ENCODE measurements around the gene EYS.

Gene EYS

DNA sequence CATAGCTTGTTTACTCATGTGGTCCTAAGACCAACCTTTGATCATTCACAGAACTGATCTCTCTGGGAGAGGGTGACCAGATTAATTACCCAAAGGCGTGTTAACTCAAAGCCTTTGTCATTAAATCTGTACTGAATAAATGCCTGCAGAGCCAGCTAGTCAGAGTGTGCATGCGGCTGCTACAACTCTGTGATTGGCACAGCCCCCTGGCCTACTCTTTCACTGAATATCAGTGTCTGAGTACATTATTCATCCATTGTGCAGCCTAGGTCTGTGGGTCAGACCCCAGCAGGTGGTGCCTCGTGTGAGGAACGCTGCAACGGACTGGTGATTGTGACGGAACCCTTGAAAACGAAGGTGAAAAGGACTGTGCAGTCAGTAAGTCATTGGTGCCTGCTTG is 1407.8 kb downstream of the EYS start:
- TF ChIP-seq GATA2 (IDR thresholded peaks at IDR 0.05; ENCODE audit: low read depth, low read length) (no peak), GATA3 (IDR thresholded peaks at IDR 0.05; ENCODE audit: low read depth, low read length) (no peak)

DNA sequence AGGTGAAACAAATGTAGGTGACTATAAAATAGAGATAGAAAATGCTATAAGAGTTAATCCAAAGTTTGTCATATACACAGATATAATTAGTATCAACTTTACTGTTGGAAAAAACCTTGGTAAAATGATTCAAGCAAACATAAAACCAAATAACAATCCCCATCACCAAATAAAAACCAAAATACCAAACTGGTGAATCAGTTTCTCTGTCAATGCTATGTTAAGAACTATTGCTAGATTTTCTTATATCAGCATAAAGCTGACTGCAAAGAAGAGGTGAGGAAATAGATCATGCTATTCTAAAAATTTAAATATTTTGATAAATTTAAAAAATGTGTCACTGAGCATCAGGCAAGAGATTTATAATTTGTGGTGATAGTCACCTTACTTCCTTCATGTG is 1413.0 kb downstream of the EYS start:
- TF ChIP-seq GATA3 (IDR thresholded peaks at IDR 0.05; ENCODE audit: low read depth, low read length) (no peak), GATA2 (IDR thresholded peaks at IDR 0.05; ENCODE audit: low read depth, low read length) (no peak)

DNA sequence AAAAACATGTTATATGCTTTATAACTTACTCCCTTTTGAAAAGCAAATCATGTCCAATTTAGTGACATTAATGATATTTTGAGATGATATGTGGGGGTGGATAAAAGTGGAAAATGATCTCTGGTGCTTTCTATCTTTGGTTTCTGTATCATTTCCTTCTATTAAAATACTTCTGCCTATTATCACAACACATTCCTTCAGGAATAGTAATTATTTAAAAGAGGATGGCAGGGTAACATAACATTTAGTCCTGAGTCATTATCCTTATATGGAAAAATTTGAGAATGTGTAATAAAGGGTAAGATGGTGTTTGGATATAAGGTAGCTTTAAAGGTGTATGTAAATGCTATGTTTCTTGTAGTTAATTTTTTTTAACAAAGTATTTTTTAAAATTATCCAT is 1413.7 kb downstream of the EYS start:
- TF ChIP-seq GATA2 (IDR thresholded peaks at IDR 0.05; ENCODE audit: low read depth, low read length) (no peak), GATA3 (IDR thresholded peaks at IDR 0.05; ENCODE audit: low read depth, low read length) (no peak)

DNA sequence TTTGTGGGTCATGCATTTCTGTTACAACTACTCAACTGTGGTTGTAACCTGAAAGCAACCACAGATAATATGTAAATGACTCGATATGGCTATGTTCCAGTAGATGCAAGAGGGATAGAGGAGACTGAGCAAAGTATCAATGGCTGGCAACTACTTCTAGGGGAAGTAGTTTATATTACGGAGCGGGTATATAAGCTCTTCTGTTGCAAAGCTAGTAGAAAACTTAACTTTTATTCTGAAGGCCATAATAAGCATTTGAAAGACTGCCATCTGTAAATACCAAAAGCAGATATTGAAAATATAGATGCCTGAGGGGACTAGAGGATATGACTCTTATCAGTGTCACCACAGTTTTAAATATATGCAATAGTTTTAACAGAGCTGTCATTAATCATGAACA is 1416.2 kb downstream of the EYS start:
- TF ChIP-seq GATA3 (IDR thresholded peaks at IDR 0.05; ENCODE audit: low read depth, low read length) (no peak), GATA2 (IDR thresholded peaks at IDR 0.05; ENCODE audit: low read depth, low read length) (no peak)

DNA sequence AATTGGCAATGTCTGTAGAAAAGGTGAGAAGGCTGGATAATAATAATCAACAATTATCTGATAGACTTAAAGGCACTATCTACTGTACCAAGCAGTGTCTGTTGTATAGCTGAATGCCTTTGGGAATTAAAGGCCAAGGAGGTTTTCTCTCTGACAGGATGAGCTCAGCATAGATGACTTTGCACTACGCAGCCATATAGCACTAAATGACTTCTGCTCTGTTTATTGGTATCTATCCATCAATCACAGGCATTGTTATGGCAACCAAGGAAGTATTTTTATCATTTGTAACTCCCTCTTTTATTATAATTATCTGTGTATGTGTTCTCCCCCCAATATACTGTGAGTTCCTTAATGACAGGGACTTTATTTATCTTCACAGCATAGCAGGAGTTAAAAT is 1417.1 kb downstream of the EYS start:
- TF ChIP-seq GATA2 (IDR thresholded peaks at IDR 0.05; ENCODE audit: low read depth, low read length) (no peak), GATA3 (IDR thresholded peaks at IDR 0.05; ENCODE audit: low read depth, low read length) (no peak)

DNA sequence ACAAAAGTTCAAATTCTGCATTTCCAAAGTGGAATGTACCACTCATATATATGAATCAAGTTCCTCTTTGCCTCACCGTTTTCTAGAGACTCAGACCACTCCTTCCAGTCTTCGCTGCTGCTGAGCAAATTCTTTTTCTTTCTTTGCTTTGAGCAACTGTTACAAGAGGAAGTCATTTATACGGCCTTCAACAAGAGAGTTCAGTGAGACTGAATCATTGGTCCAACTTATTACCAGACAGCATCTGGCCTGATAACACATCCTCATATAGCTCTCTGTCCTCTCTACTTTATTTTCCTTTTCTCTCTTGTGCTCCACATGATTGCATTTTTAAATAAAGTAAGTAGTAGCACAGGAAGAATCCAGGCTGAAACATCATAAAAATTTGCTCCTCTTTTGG is 1418.7 kb downstream of the EYS start:
- no peak for TF ChIP-seq GATA3 (IDR thresholded peaks at IDR 0.05; ENCODE audit: low read depth, low read length)

DNA sequence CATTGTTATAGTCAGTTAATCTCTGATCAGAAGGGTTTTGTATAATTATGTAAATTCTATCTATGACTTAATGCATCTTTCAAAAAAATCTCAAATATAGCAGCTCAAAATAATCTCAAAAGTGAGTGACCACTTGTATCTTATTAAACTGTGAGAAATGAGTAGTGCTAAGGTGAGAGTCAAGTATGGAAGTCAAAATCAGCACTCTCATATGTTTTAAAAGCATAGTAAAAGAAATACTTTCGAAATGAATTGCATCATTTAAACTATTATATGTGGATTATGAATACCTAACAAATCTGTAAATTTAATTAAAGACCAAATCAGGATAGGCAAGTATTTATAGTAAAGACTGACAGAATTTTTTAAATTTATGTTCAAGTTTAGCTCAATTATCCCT is 1425.9 kb downstream of the EYS start:
- TF ChIP-seq GATA3 (IDR thresholded peaks at IDR 0.05; ENCODE audit: low read depth, low read length) (no peak), GATA2 (IDR thresholded peaks at IDR 0.05; ENCODE audit: low read depth, low read length) (no peak)

DNA sequence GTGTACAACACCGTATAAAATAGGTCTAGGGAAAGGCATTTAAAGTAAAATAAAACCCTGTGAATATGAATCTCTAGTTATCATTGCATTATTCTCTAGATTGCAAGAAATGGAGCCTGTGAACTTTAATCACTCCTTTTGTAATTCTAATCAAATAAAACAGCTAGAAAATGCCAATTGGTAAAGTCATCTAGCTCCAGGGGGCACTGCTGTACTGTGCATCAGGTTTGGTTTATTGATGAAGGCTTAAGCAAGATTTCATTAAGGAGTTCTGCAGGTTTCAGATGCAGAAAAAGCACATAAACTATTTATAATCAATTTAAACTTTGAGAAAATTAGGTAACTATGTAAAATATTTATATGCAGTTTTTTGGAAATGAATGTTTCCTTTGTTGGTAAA is 1426.5 kb downstream of the EYS start:
- TF ChIP-seq GATA2 (IDR thresholded peaks at IDR 0.05; ENCODE audit: low read depth, low read length) (no peak), GATA3 (IDR thresholded peaks at IDR 0.05; ENCODE audit: low read depth, low read length) (no peak)

DNA sequence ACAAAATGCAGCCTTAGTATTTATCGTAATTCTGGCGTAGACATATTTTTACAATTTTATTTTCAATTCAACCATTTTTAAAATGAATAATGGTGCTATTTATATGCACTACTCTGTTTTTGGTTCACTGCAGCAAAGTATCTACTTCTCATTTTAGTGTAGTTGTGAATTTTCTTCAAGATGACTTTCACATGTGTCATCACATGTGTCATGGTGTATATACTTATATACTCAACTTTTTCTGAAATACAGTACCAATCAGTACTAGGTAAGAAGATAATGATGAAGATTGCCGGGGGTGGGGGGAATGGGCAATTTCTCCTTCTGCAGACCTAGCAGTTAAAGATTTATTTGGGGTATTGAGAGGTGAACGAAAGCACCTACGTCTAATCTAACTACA is 1436.9 kb downstream of the EYS start:
- TF ChIP-seq GATA3 (IDR thresholded peaks at IDR 0.05; ENCODE audit: low read depth, low read length): no peak
- no peak for TF ChIP-seq GATA2 (IDR thresholded peaks at IDR 0.05; ENCODE audit: low read depth, low read length)

DNA sequence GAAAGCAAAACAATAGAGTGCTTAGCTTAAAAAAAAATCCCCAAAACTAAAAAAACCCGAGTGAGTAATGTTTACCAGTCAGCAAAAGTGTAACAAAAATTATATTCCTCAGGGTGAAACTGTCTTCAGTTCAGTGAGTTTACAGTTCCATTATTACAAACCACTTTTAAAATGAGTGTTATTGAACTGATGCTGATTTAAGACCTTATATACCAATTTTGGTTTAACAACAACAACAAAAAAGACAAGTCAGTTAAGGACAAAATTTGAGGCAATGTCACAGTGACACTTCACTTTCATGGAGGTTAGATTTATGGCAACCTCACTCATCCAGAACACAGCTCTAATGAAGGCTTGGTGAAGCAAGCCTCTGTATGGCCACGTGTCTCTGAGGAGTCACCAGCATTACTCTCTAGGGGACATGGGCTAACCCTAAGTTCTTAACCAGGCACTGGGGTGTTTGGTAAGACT is 1440.6 kb downstream of the EYS start:
- TF ChIP-seq GATA3 (IDR thresholded peaks at IDR 0.05; ENCODE audit: low read depth, low read length): no peak
- TF ChIP-seq GATA2 (IDR thresholded peaks at IDR 0.05; ENCODE audit: low read depth, low read length): no peak

DNA sequence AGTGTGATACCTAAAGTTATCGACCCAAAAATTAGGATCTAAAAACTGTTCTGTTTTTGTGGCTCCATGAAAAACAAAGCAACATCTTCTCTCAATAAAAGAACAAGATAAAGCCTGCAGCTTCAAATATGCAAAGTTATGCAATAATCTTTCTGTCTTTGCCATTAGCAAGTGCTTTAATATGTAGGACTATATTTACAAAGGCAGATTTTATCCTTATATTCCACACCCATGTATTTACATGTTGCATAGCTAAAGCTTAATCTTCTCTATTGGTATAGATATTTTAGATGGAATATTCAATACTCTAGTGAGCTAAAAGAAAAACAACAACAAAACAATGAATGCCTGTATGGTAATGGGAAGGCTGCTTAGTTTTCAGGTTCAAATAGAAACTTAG is 1443.2 kb downstream of the EYS start:
- TF ChIP-seq GATA3 (IDR thresholded peaks at IDR 0.05; ENCODE audit: low read depth, low read length) (no peak), GATA2 (IDR thresholded peaks at IDR 0.05; ENCODE audit: low read depth, low read length) (no peak)

DNA sequence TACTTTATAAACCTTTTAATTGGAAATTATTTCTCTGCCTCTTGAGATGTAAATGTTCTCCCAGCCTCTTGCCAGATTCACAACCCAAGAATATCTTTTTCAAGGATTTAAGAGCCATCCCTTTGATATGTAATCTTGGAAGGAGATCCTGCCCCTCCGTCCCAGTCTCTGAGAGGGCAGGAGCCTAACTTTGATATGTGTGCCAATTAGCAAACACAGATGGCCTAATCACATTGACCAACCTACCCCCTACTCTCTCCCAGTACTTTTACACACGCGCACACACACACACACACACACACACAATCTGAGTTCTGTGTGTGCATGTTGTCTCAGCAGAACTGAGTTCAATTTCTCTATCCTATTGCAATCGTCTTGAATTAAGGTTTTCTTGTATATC is 1447.7 kb downstream of the EYS start:
- TF ChIP-seq GATA2 (IDR thresholded peaks at IDR 0.05; ENCODE audit: low read depth, low read length) (no peak), GATA3 (IDR thresholded peaks at IDR 0.05; ENCODE audit: low read depth, low read length) (no peak)

DNA sequence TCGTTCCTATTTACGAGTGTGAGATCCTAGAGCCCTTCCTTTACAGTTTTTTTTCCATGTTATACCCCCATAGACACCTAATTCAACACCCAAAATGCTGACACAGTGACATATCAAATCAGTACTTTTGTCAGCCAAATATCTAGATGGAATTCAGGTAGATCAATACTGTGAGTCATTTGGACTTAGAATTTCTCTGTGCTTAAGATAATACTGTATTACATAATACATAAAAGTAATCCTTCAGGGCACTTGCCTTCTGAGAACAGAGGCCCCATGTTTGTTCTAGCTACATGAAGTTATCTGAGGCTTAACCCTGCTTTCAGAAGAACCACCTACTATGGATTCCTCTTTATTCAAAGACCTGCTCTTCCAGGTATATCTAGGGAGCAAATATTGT is 1448.3 kb downstream of the EYS start:
- no peak for TF ChIP-seq GATA3 (IDR thresholded peaks at IDR 0.05; ENCODE audit: low read depth, low read length)
- TF ChIP-seq GATA2 (IDR thresholded peaks at IDR 0.05; ENCODE audit: low read depth, low read length): no peak

DNA sequence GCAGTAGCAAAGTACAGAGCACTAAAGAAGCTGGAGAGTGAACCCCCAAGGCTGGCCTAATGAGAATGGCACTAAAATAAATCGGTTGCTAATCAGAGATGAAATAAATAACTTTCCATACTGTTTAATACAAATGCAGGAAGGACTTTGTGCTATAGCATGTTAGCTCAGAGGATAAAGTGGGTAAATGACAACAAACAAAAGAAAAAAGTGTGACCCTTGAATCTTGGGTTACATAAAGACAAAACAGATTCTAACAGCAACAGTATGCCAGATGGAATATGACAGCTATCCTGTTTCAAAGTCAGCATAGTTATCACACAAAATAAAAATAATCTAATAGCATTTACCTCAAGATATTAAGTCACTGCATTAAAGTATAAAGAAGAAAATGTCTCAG is 1448.7 kb downstream of the EYS start:
- no peak for TF ChIP-seq GATA2 (IDR thresholded peaks at IDR 0.05; ENCODE audit: low read depth, low read length)
- TF ChIP-seq GATA3 (IDR thresholded peaks at IDR 0.05; ENCODE audit: low read depth, low read length): no peak

DNA sequence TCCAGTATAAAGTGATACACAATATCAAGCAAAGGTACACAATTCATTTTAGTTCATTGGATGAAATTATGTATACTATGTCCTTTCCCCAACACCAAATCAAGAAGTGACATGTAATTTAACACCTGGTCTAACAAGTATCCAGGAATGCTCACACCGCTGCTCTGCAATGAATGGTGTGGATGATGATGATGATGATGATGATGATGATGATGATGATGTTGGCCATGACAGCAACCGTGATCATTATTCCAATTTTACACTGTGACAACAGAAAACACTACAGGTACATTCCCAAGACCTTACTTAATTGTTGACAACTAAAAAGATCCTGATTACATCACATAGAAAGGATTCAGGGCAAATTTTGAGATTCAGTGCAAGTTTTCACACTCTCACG is 1449.4 kb downstream of the EYS start:
- TF ChIP-seq GATA2 (IDR thresholded peaks at IDR 0.05; ENCODE audit: low read depth, low read length) (no peak), GATA3 (IDR thresholded peaks at IDR 0.05; ENCODE audit: low read depth, low read length) (no peak)

DNA sequence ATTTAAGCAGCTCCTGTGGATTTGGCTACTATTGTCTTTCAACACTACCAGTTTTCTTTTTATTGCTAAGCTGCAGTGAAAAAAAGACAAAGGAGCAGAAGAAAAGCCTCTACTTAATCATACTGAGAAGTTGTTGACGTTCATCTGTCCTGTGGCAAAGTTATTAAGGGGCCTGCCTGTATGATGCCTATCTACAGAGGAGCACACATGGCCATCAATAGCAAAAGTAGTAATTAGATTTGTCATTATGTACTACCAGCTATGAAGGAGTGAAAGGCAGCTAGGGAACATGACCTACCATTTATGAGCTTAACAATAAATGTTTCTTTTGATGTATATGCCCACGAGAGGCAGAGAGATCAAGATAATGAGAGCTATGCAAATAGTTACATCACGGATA is 1450.5 kb downstream of the EYS start:
- TF ChIP-seq GATA2 (IDR thresholded peaks at IDR 0.05; ENCODE audit: low read depth, low read length) (no peak), GATA3 (IDR thresholded peaks at IDR 0.05; ENCODE audit: low read depth, low read length) (no peak)

Measured in SH-SY5Y (cell line).